GDM1 (cell line): ENCODE results near the gene KRT15.

ENCODE experiments used
- DNase-seq: peaks from one replicate; lab custom pipeline; 2025; lab: John Stamatoyannopoulos, UW

KRT15 gene

DNA sequence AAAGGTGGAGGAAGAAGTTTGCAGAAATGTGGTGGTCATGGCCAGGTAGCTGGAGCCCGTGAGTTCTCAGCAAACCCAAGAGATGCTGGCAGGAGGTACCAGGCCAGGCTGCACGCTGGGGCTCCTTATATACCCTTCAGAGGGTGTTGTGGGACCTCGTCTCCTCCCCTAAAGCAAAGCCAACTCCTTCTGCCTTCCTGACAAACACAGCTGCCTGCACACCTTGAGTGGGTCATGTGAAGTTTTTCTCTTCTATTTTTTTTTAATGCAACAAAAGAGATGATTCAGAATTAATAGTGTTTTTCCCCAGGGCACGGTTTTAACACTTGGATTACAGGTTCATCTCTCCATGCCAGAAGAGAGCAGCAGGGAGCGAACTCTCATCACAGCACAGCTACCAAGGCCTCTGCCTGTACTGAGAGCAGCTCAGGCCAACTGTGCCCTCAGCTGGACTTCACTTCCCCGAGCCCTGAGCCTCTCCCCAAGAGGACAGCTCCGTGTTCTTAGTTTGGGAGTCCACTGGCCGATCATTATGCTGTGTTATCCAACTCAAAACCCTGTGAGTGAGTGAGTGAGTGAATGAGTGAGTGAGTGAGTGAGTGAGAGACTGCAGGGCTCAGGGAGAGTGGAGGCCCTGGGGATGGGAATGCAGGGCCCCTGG is at the start of gene KRT15:
KRT15 (minus strand) TSS at position 102 of the 661 bp plus-strand sequence; CDS start at position 39, 63 bp downstream.
- no peak for DNase-seq

DNA sequence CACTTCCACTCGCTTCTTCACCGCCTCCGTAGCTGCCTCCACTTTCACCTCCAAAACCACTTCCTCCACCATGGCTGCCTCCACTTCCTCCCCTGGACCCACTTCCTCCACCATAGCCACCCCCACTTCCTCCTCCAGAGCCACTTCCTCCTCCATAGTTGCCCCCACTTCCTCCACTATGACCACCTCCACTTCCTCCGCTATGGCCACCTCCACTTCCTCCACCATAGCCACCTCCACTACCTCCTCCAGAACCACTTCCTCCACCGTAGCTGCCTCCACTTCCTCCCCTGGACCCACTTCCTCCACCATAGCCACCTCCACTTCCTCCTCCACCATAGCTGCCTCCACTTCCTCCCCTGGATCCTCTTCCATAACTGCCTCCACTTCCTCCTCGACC is 48.6 kb upstream of the KRT15 start:
- DNase-seq = no peak

DNA sequence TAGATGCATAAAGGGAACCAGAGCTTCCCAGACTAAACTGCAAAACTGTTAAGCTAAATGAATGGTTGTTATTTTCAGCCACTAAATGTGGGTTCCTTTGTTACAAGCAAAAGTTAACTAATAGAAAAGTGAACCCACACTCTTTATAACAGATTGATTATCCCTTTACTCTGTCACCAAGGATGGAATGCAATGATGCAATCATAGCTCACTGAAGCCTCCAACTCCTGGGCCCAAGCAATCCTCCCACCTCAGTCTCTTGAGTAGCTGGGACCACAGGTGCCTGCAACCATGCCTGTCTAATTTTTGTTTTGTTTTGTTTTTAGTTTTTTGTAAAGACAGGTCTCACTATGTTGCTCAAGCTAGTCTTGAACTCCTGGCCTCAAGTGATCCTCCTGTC is 46.6 kb upstream of the KRT15 start:
- no peak for DNase-seq

DNA sequence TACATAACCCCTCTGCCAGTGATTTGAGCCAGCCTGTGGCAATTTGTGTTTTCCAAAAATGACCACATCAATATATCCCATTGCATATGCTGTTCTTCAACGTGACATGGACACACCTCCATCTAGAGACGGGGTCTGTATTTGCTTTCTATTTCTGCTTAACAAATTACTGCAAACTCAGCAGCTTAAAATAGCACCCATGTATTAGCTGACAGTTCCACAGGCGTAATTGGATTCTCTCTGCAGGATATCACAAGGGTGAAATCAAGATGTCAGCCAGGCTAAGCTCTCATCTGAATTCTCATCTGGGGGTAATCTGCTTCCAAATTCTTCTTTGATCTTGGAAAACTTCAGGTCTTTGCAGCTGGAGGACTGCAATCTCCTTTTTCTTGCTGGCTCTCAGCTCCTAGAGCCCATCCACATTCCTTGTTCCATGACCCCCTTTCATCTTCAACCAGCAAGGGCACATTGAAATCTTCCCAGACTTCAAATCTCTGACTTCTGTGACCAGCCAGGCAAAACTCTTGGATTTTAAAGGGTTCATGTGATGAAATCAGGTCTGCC is 45.0 kb upstream of the KRT15 start:
- DNase-seq = no peak

DNA sequence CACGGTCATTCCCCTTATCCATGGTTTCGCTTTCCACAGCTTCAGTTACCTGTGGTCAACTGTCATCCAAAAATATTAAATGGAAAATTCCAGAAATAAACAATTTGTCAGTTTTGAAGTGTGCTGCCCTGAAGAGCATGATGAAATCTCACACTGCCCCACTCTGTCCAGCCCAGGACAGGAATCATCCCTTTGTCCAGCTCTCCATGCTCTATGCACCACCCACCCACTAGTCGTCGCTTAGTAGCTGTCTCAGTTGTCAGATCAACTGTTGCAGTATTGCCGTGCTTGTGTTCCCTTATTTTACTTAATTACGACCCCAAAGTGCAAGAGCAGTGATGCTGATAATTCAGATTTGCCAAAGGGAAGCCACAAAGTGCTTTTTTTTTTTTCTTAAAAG is 42.9 kb upstream of the KRT15 start:
- DNase-seq = no peak

DNA sequence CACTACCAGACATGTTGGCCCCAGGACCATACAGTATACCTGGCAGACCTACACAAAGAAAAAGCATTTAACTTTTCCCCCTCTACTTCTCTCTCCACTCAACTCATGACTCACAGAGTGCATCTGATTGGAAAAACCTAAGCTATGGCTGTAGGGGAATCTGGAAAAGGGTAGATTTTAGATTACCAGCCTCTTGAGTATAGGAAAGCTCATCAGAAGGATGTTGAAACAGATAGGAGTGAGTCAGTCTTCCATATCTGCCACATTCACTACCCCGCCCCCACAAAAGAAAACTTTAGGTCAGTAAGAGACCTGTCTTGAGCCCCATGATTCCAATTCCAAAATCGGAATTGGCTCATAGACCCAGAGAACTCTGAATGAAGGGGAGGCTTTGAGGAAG is 40.9 kb upstream of the KRT15 start:
- DNase-seq = no peak

DNA sequence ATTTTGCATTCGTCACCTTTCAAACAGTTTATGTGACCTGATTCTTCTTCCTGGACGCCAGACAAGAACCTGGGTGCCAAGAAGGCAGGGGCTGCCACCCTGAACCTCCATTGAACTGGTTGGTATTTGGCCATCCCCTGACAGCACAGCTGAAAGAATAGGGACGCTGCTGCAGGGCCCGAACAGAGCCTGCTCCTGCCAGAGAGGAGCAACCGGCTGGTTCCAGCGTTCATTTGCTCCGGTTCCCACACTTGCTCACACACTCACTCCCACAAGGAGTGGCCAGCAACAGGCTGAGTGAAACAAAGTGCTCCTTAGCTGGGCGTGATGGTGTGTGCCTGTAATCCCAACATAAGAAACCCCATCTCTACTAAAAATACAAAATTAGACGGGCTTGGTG is 38.2 kb upstream of the KRT15 start:
- DNase-seq = no peak

DNA sequence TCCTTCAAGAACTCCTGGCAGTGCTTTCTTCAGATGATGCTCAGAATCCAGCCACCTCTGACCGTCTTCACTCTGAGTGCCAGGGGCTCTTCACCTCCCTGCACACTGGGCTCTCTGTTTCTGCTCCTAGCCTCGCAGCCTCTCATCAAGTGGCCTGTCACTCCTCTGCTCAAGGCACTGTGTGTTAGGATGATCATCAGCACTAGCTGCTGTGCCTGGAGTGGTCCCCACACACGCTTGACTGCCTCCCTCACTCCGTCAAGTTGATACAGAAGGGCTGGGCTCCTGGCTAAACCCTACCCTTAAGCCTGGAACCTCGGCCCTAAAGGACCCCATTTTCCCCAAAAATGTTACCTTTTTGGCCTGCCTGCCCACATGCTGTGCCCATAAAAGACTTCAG is 37.6 kb upstream of the KRT15 start:
- no peak for DNase-seq

DNA sequence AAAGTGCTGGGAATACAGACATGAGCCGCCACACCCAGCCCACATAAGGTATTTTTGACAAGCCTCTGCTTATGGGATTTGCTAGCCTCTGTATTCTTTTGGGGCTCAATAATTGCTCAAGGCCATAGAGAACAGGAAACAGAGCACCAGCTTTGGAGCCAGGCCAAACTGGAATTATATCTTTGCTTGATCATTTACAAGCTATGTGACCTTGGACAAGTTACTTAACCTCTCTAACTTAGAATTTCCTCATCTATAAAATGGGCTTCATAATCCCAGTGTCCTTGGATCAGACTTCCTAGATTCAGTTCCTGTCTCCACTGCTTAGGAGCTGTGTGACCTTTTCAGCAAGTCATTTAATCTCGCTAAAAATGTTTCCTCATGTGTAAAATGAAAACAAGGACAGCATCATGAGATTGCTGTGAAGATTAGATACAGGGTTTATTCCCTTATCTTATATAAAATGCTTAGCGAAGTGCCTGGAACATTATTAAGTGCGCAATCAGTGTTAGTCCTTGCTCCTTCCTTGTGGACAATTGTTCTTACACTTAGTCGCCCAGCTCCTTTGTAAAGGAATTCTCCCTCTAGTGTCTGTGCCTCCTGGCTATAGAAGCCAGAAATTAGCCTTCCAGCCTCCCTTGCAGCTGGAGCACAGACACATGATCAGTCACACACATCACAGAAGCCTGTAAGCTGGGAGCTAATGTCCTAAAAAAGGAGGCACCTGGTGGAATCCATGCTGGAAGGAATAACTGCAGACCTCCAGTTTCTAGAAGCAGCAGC is 36.6 kb upstream of the KRT15 start:
- DNase-seq = no peak

DNA sequence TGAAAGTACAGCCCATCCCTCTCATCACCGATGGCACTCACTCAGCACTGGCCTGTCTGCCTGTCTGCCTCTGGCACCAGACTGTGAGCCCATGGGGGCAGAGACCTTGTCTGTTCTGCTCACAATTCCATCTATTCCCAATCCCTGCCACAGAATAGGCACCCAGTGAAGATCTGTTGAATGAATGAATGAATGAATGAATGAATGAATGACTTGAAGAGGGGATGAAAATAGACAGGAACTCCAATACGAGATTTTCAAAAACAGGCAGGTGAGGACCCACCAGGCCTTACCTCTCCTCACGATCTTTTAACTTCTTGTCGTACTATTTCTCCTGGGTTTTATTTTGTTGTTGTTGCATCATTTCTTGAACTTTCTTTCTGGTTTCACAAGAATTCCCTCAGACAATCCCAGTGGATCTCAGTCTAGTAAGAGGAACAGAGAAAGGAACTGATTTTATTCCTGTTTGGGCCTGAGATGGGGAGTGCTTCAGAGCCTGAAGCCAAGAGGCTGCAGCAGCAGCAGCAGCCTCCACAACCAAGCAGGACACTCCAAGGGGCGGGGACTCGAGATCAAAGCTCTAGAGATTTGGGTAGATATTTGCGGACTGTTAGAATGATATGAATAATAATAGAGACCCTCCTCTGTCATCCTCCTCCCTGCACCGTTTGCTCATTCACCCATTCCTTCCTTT is 35.4 kb upstream of the KRT15 start:
- no peak for DNase-seq

DNA sequence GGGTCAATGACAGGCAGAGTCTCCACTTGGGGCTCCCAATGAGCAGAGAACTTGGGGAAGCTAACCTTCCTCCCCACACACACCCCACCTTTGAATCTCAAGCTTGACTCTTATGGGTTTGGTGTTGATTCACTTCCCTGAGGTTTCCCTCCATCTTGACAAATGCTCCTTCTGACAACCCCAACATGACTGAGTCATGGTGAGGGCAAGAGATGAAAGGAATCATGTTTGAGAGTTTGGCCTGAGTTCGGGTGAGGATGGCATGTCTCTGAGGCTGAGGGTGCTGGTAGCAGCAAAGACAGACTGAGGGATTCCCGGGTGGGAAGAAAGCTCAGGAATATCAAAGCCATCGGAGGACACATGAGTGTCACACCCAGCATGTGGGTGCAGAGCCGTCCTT is 34.5 kb upstream of the KRT15 start:
- DNase-seq = no peak

DNA sequence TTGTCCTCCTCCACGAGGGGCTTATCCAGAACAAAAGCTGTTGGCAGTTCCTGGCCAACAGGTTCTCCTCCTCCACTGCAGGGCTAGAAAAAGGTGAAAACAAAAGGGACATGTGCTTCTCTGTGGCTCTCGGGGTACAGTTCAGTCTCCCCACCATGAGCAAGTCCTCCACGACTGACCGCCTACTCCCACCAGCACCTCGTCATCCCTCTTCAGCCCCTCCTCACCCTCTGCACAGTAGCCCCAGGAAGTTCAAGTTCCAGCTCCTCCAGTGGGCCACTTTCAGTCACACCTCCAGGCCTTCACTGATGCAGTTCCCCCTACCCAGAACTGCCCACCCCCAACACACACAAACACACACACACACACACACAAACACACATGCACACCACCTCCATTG is 33.8 kb upstream of the KRT15 start:
- DNase-seq = no peak

DNA sequence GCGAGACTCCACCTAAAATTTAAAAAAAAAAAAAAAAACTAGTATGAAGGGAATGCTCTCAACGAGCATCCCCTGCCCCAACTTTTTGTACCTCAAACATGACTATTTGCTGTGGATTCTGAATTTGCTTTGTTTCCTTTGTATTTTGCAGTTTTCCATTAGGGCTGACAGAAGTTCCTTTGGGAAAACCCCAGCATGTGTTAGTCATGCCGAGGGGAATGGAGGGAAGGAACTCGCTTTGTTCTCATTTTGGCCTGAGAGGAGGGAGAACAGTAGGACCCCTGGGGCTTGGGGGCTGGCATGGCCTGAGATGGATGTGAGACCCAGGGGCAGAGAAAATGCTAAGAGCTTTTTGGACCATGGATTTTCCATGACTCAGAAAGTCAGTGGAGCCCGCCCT is 32.7 kb upstream of the KRT15 start:
- DNase-seq = no peak

DNA sequence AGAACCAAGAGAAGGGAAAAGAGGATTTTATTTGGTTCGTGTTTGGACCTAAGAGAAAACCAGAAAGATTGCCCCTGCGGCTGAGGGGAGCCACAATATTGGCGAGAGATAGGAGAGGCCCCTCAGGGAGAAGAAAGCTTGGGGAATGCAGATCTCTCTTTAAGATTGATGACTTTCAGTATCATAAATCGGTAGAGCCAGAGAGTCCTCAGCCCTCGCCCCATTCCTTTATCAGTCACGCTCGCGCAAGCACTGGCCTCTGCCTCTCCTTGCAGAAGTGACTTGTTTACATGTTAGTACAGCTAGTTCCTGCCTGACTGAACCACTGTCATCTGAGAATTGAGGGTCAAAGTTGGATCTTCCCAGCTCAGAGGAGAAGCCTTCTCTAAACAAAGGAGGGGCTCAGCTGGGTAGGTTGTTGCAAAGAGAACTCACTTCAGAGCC is 30.9 kb upstream of the KRT15 start:
- DNase-seq = no peak

DNA sequence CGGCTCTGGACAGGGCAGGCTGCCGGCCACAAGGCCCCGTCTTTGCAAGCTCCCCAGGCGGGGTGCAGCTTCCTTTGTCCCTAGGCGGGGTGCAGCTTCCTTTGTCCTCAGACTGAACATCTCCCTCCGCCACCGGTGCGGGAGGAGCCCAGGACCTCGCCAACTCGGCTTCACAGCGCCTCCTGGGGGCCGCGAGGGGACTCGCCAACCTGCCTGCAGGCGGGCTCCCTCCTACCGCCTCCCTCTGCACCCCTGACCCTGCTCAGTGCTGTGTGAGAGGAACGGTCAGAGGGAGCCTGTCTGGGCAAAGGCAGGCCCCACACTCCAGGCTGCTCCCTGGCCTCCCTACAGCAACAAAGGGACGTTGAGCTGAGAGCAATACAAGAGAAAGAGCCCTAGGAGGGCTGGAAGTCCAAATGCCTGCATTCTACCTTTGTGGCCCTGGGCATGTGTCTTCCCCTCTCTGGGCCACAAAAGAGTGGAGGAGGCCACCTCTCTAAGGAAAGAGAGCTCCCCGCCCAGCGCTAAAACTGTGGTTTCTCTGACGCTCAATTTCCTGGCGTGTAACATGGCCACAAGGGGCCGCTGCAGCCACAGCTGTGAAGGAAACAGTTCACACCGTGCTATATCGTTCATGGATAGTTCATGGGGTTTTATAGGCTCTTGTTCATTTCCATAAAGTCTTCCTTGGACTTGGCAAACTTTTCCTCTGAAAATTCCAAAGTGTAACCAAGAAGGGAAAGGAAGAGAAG is 30.3 kb upstream of the KRT15 start:
- DNase-seq = peak; percentile 72

DNA sequence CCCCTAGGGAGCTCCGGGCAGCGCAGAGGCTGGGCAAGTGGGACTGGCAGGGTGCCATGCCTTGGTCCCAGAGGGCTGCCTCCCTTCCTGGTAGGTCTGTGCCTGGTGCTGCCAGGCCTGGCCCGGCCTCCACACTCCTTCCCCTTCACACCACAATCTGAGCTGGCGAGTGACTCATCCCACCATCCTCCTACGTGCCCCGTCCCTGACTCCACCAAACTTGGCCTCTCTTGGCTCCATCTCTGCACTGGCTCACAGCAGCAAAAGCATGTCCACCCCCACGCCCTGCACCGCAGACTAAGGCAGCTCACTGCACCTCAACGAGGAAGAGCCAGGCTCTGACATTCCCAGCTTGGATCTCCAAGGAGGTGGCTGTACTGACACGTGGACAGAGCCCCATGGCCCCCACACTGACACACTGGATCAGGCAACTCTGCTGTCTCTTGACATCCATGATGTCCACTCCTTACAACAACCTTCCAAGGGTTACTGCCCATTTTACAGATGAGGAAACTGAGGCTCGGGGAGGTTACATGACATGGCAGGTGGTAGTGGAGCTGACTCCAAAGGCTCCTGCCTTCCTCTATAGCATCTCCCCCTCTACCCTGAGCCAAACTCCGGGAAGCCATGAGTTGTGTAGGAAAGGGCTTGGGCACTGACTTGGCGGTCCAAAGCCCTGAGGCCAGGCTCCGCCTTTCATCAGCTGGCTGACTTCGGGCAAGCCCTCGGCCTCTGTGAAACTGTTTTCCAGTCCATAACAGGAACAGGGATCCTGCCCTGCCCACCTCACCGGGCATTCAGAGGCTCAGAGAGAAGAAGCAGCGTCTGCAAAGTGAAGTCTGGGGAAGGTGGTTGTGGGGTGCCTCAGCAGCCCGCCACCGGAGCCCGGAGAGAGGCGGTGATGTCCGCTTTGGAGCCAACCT is 29.5 kb upstream of the KRT15 start:
- DNase-seq = peak; percentile 59

DNA sequence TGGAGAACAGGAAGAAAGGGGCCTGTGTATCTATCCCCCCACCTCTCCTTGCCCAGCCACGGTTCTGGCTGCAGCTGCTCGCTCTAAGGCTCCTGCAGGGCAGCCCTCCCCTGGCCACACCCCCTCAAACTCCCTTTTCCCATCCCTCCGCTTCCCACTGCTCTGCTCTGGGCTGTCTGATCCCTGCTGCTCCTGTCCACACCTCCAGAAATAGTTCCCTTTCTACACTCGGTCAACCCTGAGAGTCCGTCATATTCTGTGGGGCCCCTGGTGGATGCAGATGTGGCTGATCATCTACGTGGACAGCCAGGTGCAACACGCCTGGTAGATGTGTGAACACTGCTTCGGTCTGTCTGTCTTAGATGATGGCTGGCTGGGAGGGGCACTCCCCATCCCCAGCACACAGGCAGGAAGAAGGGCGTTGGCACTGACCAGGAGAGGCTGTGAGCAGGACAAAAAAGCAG is 28.7 kb upstream of the KRT15 start:
- no peak for DNase-seq

DNA sequence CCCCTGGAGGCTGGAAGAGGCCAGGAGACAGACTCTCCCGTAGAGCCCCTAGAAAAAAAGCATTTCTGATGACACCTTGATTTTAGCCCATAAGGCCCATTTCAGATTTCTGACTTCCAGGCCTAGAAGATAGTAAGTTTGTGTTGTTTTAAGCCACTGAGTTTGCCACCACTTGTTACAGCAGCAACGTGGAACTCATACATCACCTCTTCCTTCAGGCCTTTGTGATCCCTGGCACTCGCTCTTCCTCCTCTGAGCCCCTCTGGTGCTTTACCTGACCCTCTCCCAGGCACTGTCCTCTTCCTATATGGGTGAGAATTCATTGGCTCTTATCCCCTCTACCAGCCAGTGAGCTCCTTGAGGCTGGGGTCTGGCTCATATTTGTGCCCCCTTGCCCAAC is 28.1 kb upstream of the KRT15 start:
- DNase-seq = no peak

DNA sequence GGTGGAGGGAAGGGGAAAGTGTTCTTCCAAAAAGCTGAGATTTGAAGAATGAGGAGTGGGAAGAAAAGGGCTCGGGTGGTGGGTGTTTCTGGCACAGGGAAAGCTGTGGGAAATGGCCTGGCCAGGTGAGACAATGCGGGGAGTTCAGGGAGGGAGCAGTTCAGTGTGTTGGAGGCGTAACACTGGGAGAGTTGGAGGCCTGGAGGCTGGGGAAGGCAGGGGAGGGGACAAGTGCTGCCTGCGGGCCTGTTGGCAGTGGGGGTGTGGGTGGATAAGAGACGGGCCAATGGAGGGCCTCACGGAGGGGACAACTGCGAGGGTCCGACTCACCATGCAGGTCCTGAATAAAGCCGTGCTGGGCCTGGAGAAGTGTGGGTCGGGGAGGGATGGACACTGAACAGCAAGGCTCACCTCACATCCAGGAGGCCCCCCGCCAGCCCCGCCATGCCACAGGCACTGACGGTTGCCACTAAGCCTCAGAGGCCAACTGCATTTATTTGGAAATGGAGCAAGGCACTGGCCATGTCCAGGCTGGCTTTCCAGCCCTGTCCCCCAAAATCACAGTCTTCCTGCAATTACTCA is 27.2 kb upstream of the KRT15 start:
- no peak for DNase-seq

DNA sequence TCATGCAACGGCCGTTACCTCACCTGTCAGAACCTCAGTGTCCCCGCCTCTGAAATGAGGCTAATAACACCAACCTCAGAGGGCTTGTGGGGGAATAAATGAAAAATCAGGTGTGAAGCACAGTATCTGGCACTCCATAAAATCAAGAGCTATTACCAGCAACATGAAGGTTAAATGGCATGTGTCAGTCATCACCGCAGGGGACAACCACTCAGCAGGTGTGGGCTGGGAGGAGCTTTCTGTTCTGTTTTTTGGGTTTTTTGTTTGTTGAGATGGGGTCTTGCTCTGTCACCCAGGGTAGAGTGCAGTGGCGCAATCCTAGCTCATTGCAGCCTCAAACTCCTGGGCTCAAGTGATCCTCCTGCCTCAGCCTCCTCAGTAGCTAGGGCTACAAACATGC is 26.2 kb upstream of the KRT15 start:
- DNase-seq = no peak
